GM19193 (cell line): Measurements from ENCODE around the gene AP1S1.

Experiments
- POLR2A ChIP-seq: IDR thresholded peaks from 4 replicates; pipeline ENCODE4 v1.6.1; 2011; ENCODE audit not compliant: insufficient read depth, insufficient read length; ENCODE audit errors: extremely low read depth

AP1S1 gene

DNA sequence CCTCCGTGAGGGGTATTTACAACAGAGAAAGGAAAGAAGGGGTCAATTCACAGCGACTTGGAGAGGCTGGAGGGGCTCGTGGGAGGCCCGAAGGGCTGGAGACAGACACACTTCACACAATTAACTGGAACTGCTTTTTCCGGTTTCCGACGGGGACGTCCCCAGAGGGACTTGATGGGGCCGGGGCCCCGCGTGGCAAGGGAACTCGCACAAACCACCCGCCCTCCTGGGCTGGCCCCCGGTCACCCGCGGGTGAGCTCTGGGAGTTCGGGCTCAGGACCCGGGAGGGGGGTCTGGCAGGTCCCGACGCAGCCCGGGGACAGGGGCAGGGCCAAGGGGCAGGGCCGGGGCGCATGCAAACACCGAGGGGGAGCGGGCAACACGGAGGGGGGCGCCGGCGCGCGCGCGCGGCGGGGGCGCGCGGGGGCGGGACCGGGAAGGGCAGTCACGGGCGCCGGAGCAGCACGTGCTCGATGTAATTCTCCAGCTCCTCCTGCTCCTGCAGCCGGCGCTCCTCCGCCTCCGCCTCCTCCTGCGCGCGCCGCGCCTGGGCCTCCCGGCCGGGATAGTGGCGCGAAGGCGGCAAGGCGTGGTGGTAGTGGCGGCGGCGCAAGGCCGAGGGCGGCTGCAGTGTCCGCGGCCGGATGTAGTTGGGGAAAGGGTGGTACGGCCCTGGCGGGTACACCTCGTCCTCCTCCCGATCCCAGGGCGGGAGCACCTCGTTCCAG, 8.4 kb downstream of the AP1S1 start:
- no peak for TF ChIP-seq POLR2A

DNA sequence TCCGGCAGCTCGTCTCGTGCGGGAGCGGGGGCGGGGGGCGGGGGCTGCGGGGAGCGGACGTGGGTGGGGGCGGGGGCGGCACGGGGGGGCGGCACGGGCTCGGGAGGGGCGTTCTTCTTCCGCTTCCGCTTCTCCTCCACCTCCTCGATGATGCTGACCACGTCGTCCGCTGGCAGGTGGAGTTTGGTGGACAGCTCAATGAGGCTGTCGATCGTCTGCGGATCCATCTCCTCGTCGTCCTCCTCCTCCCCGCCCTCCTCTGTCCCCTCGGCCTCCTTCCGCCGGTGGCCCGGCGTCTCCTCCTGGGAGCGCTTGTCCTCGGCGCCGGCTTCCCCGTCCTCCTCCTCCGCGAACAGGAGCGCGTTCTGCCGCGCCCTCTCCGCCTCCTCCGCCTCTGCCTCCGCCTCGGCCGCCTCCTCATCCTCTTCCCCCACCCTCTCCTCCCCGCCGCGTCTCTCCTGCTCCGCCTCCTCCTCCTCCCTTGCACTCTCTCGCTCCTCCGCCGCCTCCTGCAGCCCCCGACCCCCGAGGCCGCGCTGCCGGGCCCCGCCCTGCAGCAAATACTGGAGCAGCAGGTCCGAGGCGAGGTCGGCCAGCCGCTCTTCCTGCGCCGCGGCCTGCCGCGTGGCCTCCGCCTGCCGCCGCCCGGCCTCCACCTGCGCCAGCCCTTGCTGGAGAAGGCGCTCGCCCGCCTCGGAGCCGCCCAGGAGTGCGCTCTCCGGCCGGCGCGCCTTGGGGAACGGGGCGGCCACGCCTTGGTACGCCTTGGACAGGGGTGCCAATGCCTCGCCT, 9.2 kb downstream of the AP1S1 start:
- TF ChIP-seq POLR2A: no peak

DNA sequence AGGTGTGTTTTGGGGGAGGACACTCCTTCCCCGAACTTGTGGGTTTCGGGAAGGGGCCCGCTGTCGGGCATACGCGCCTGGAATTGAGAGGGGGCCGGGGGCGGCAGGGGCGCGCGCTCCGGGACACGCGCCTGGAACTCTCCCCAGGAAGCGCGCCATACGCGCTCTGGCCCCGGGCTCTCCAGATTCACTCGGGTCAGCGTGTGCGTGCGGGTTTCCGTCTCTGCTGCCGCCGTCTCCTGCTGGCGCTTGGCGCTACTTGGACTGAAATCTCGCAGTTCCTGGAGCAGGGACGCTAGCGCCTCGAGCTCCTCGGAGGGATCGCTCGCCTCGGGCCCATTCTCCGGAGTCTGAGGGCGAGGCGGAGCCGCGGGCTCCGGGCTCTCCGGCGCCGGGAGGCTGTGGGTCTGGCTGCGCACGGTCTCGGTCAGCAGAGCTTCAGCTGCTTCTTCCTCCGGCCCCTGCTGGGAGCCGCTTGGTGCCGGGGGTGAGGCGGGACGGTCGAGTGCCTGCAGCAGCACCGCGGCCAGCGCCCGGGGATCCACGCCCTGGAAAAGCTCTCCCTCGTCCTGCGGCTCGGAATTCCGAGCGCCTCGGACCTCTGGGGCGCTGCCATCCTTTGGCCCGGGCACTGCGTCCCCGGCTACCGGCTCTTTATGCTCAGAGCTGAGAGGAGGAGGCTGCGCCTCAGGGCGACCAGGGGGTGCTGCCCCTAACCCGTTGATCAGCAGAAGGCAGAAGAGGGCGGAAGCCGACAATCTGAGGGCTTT, 10.0 kb downstream of the AP1S1 start:
- TF ChIP-seq POLR2A: no peak

DNA sequence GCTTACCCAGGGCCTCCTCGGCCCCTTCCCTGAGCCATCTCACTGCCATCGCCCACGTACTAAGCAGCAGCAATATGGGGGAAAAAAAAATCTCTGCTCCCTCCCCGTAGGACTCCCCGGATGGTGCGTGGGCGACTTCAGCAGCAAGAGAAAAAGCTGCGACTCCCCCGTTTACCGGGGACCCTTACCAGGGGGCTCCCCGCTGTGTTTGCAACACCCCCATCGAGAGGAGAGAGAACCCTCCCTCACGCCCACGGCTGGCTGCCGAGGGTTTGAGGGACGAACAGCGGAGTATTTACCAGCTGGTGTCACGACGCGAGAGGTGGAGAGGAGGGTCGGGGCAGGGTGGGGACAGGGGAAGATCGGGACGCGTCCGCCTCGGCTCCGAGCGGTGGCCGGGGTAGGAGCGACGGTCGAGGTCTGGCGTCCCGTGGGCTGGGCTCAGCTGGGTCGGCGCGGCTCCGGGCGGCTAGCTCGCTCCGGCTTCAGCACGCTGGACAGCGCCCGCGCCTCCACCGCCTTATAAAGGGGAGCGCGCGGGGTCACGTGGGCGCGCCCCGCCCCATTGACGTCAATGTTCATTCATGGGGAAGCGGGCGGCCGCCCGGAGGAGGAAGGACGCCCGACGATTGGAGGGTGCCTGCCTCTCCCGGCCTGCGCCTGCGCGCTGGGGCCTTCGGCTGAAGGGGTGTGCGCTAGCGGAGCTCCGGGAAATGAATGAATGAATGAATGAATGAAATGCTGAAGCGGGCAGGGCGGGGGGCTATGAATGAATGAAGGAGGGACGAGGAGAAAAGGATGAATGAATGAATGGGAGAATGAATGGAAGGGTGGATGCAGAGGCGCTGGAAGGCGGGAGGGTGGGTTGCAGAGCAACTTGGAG, 11.0 kb downstream of the AP1S1 start, which contains the start of gene VGF:
TSS of gene VGF (minus strand) at position 495 of the 883 bp plus-strand sequence. CDS start 726 bp downstream, outside the sequence.
- TF ChIP-seq POLR2A: no peak

DNA sequence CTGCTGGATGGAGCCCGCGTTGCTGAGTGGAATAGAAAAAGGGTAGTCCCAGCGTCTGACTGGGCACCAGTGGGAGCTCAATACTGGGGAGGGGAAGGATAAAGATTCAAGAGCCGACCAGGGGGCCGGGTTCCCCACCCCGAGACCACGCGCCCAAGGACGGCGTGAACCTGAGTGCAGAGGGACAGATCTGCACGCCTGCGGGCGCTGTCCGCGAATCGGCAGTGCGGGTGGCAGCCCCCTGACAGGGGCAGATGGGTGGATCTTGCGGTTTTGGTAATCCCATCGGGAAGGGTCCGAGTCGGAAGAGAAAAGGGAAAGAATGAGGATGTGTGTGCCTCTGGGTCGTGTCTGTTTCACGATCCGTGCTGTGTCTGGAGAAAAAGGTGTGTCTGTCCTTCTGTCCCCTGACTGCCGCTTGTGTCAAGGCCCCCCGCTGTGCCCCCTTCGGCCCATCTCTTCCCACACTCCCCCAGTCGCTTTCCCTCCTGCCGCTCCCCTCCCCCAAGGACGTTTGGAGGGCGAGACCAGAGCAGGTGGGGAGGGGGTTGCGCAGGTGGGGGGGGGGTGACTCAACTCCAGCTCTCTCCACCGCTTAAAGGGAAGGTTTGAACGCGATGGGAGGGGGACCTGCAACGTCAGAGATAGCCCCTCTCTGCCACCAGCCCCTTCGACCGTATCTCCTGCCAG, 11.8 kb downstream of the AP1S1 start:
- TF ChIP-seq POLR2A: no peak

- TF ChIP-seq POLR2A: no peak
These were observed 12.3 kb downstream of the AP1S1 start for GRCh38 chr7:101166648-101166908.

- TF ChIP-seq POLR2A: no peak
These were observed 12.8 kb downstream of the AP1S1 start for GRCh38 chr7:101166909-101167644.

GRCh38 chr7:101167645-101168411, 13.6 kb downstream of the AP1S1 start:
- no peak for TF ChIP-seq POLR2A

GRCh38 chr7:101168412-101169049, 14.3 kb downstream of the AP1S1 start:
- TF ChIP-seq POLR2A: no peak

GRCh38 chr7:101169110-101169837, 15.0 kb downstream of the AP1S1 start:
- no peak for TF ChIP-seq POLR2A

DNA sequence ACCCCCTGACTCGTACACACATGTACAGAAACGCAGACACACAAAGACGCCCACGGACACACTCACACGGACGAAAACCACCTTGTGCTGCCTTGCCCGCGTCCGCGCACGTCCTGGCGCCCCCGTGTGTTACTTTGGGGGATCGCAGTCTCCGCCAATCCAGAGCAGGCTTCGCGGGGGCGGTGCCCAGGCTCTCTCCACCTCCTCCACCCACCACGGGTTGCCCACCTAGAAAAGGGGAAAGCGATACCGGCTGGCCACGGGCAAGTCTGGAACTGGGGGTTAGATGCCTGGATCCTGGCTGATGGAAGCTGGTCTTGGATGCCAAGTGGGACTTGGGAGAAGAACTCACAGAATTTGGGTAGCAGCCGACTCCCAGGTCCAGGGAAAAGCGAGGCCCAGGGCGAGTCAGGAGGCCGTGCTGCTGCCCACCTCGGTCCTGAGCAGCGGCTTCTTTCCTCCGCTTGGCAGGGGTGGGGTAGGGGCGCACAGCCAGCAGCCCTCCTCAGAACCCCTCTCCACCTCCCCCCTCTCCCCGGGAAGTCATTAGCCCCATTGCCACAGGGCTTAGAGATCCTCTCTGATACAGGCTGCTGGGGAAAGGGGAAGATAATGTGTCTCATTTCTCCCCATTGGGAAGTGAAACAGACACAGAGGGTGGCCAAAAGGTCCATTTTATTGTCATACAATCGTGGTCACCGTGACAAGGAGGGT, 15.7 kb downstream of the AP1S1 start:
- TF ChIP-seq POLR2A: no peak
